GM21825 (cell line): Measurements from ENCODE around the gene TCP1.
"Not testable (repeated sequence)": the region's sequence is repeated elsewhere in the genome, so short reads cannot be mapped to it uniquely, and the experiment has no call there.

ENCODE experiments used
- ATAC-seq: cut with Tn5 transposase; IDR thresholded peaks from one replicate; pipeline ENCODE4 v1.9.1; 2021; ENCODE audit warnings: mild to moderate bottlenecking, moderate library complexity; ENCODE audit not compliant: unreplicated experiment

Gene TCP1

GRCh38 chr6:159817951-159818739 lies 28.7 kb upstream of the TCP1 start:
- no peak for ATAC-seq

GRCh38 chr6:159816775-159817174 lies 27.4 kb upstream of the TCP1 start:
- ATAC-seq, result not testable (repeated sequence)

GRCh38 chr6:159815410-159815809 lies 26.0 kb upstream of the TCP1 start:
- no peak for ATAC-seq

GRCh38 chr6:159813781-159814180 lies 24.4 kb upstream of the TCP1 start:
- ATAC-seq, result no peak

- peak; percentile 66 for ATAC-seq
Measured at GRCh38 chr6:159809149-159809548, 19.7 kb upstream of the TCP1 start.

GRCh38 chr6:159808647-159809046 lies 19.2 kb upstream of the TCP1 start:
- ATAC-seq, result no peak

GRCh38 chr6:159807150-159807858 lies 17.9 kb upstream of the TCP1 start:
- no peak for ATAC-seq

GRCh38 chr6:159806021-159806458 lies 16.6 kb upstream of the TCP1 start:
- ATAC-seq, result no peak

- no peak for ATAC-seq
Measured at GRCh38 chr6:159805440-159806020, 16.1 kb upstream of the TCP1 start.

GRCh38 chr6:159804504-159804903 lies 15.1 kb upstream of the TCP1 start:
- no peak for ATAC-seq

- no peak for ATAC-seq
Measured at GRCh38 chr6:159801935-159802334, 12.5 kb upstream of the TCP1 start.

GRCh38 chr6:159800141-159800865 lies 10.9 kb upstream of the TCP1 start, which contains the start of gene PNLDC1:
TSS of gene PNLDC1 (plus strand) at chr6:159800276. CDS start at chr6:159800308, 32 bp downstream.
- no peak for ATAC-seq

- no peak for ATAC-seq
Measured at GRCh38 chr6:159797554-159797953, 8.2 kb upstream of the TCP1 start.

GRCh38 chr6:159794976-159795375 lies 5.6 kb upstream of the TCP1 start:
- not testable (repeated sequence) for ATAC-seq

GRCh38 chr6:159790956-159791598 lies 1.7 kb upstream of the TCP1 start:
- ATAC-seq, result no peak

GRCh38 chr6:159790149-159790955 lies 950 bp upstream of the TCP1 start, which contains the start of gene MRPL18:
TSS of gene MRPL18 (plus strand) at chr6:159790467. CDS start at chr6:159790588, 121 bp downstream.
- peak; percentile 80 for ATAC-seq

- peak; percentile 6 for ATAC-seq
Measured at GRCh38 chr6:159788753-159789376, 537 bp downstream of the TCP1 start.

GRCh38 chr6:159788276-159788675 lies 1.1 kb downstream of the TCP1 start:
- ATAC-seq, result no peak

- ATAC-seq, result no peak
Measured at GRCh38 chr6:159778542-159779103, 10.8 kb downstream of the TCP1 start.
